Femur (tissue), 1 donor: ENCODE measurements around the gene TBL1XR1.

Experiments used
- DNase-seq: peaks from one replicate; pipeline ENCODE4 v3.0.0-alpha.2; 2017

The TBL1XR1 gene

DNA sequence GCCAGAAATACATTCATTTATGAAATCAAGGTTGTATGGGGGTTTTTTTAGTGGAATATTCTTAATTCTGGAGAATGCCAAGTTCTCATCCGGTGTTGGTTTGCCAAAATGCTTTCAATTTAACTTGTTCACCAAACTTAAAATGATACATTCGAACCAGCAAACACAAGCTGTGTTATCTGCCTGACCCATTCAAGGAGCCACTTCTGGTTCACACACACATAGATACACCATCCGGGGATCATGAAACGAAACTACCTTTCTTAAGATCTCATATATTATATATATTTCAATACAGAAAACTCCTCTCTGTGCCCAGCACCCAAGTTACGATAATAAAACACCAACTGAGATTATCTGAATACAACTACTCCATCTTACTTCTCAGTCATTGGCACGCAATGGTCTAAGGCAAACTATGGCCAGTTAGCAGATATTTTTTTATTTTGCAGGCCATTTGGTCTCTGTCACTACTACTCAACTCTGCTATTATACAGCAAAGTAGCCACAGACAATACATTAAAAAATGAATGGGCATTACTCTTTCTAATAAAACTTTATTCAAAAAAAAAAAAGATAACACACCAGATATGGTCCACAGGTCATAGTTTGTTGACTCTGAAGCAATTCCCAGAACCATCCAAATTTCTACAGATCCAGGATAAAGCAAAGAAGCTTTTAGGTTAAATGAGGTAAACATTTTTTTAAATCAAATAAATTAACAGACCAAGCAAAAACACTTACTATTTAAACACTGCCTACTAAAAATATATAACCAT is 89.6 kb downstream of the TBL1XR1 start:
- DNase-seq: no peak

DNA sequence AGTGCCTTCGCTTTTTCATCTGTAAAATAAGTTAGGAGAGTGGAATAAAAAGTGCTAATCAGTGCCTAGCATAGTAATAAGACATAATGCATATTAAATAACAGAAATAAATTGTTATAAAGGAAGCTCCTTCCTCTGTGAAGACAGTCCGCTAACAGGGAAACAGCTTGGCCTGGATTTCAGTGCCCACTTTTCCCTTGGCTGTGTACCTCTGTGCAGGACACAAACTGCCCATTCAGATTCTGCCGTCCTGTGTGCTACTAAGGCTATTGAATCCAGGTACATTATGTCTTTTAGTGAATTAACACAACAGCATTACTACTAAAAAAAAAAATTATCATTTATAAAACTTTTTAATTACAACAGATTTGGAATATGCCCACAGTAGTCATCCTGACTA is 90.7 kb downstream of the TBL1XR1 start:
- no peak for DNase-seq

DNA sequence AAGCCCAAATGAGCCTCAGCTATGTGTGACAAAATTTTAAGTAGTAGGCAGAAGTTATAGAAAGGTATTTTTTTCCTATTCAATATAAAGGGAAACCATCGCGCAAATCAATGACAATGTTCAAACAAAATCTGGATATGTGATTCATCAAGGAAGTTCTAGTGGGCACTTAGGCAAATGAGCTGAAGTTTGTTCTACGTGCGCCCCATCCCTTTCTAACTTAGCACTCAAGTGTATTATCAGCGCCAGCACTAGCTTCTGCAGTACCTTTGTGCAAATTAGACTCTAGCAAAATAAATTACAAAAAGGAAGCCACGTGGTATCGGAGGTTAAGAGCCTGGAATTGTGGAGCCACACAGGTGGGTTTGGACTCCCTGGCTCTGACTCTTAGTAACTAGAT is 91.1 kb downstream of the TBL1XR1 start:
- DNase-seq: no peak

DNA sequence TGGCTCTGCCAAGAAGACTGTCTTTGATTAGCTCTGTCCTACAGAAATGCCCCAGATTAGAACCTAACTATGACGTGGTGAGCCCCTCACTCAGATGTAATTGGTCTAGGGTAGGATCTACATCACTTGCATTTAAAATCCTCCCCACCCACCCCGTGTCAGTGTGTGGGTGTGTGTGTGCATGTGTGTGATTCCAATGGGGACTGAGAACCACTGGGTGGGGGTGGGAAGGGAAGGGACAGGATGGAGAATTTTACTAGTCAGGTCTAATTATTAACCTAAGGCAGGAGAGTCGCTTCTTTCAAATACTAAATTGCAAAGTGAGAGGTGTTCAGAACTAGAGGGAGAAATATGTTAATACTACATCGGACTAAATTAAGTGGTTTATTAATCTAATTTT is 91.7 kb downstream of the TBL1XR1 start:
- DNase-seq: no peak

DNA sequence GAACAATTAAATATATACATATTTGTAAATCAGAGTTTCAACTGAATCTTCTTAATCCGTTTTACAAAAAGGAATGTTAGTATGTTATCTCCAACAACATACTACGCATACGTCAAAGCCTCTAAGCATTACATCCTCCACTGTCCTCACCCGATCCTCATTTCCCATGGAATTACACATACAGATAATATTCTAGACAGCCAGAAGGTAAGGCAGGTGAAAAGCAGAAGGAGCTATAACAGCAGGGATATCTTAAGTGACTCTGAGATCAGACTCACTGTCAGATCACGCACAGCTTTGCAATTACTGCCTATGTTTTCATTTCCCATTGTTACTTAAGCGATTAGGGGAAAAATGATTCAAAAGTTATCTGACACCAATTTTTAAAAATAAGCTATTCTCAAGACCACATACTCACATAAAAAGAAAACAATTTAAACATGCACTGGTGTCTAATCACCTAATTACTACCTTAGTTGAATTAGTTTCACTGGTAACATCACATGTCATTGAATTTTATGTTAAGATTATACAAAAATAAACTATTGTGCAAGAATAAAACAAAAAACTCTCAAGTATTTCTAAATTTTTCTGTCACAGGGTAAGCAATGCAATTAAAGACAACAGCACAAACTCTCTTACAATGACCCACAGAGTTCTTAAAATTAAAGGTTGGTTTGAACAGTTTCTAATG is 92.8 kb downstream of the TBL1XR1 start:
- DNase-seq: no peak

DNA sequence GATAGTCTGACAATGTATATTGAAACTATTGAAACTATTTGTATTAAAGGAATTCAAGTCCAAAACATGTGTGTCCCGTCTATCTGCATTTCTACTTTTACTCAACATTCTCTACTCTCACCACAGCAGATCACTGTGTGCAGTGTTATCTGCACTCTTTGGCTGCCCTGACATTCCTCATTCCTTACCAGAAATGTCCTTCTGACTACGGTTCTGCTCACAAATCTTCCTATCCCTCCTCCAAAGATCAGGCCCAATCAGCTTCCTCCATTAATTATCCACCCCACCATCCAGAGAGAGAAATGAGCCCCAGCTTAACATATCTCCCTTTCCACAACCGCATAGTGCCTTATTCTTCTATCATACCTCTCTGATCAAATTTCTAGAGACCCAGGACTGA is 94.7 kb downstream of the TBL1XR1 start:
- DNase-seq: no peak

DNA sequence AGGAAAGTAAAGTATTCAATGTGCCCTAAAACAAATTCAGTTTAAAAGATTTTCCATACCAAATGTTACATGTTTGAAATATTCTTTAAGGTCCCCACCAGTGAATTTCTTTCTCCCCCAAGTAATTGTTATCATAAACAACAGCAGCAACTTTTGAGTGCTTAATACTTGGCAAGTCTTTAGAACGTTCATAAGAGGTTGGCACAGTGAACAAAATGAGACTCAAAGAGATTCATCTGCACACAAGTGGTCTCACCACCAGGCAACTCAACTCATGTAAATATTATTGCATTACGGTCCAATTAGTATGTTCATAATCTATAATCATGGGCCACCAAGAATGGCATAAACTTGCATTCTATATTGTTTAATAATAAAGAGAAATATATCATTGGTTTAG is 98.7 kb downstream of the TBL1XR1 start:
- no peak for DNase-seq

DNA sequence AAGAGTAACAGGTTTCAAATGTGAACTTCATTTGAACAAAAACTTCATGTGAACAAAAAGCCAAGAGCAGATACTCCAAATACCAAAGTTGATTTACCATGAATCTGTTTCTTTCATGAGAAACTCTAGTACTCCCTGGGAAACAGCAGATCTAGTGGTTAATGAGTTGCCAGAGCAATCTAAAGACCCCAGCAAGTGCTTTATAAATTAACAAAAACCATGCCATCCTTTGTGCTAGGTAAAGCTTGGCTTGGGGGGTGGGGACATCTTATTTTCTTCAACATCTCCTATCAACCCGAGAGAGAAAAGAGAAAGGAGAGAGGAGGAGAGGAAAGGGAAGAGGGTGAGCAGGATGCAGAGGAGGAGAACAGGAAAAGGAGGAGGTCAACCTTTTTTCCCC is 100.7 kb downstream of the TBL1XR1 start:
- no peak for DNase-seq

DNA sequence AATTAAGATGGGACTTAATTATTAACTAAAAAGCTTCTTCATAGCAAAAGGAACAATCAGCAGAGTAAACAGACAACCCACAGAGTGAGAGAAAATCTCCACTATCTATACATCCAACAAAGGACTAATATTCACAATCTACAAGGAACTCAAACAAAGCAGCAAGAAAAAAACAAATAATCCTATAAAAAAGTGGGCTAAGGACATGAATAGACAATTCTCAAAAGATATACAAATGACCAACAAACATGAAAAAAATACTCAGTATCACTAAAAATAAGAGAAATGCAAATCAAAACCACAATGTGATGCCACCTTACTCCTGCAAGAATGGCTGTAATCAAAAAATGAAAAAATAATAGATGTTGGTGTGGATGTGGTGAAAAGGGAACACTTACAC is 103.3 kb downstream of the TBL1XR1 start:
- no peak for DNase-seq

DNA sequence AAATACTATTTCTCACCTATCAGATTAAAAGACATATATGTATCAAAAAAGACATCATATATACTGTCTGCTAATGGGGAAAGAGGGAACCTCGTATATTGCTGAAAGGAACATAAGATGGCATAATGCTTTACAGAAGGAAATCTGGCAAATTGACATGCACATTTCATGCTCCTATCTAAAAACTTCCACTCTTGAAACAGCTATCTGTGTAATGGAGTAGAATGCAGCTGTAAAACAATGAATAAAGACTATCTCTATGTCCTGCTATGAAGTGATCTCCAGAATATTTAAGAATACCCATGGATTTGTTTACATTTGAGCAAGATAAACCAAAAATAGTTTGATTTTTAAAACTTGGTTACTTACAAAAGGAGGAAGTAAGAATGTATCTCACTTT is 107.4 kb downstream of the TBL1XR1 start:
- DNase-seq: no peak

DNA sequence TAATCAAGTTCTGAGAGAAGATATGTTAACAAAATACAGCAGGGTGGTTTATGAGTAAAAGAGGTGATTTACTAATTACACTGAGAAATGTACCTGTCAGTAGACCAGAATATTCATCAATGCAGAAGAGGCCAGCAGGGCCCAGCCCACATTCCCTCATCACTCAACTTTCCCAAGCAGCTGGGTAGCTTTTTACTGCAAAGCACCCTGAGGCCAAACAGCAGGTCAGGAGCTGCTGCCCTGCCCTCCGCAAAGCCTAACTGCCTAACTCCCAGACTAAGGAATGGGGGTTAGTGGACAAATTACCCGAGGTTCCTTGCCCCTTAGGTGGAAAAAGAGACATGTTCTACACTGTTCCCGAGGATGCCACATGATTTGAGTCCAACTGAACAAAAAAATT is 108.2 kb downstream of the TBL1XR1 start:
- no peak for DNase-seq

DNA sequence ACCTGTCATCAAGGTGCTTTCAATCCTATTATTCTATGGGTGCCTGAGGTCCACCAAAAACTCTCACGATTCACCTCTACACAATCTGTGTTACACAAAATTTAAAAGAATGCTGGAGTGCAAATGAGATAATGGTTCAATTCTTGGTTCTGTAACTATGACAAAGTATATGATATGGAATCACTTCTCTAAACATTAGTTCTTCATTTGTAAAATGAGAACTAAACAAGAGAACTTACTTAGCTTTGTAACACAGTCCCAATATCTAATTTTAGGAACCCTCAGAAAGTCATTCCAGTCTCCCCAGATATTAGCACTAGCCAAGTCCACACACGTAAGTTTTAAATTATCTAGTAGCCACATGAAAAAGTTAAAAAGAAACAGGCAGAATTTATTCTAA is 111.5 kb downstream of the TBL1XR1 start:
- no peak for DNase-seq

DNA sequence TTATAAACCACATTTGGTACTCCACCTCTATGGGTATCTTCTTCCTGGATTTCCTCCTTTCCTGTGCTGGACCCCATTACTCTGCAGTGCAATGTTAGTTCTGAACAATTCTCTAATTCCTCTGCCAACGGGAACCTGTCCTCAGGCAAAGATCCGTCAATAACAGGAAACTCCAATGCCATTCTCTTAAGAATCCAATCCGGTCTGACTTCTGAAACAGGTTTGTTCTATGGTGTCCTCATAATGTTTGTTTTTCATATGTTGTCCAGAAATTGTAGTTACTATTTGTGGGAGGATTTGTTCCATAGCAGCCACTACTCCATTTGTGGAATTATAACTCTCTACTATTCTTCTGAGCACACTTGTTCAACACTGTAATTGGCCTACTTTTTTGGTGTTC is 112.7 kb downstream of the TBL1XR1 start:
- no peak for DNase-seq

DNA sequence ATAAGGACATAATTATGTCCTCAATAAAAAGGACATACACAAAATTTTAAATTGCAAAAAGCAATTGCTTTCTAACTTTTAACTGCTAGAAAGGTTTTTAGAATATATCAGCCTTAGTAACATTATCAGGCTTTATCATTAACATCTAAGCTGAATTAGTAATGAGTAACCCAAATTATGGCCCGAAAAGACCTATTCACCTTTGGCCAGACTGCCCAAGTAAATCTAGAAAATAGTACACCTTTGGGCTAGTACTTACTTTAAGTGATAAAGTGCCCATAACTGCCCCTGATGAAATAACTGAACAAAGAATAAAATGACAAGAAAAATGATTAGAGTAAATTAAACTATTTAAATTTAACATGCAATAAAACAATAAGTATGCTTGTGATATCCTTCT is 117.2 kb downstream of the TBL1XR1 start:
- no peak for DNase-seq

DNA sequence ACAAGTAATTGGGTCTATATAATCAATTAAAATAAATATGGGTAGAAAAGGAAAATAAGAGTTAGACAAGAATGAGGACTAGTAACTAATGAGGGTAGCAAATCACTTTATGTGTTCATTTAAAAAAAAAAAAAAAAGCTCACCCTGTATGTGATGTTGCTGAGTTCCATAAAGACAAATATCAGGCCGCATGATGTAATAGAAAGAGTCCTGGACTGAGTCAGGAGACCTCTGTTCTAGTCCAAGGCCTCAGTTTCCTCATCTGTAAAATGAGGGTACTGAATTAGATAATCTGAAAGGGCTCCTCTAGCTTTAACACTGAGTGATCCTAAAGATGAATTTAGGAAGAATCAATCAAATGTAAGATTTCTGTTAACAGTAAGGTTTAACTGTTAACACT is 117.6 kb downstream of the TBL1XR1 start:
- DNase-seq: no peak

DNA sequence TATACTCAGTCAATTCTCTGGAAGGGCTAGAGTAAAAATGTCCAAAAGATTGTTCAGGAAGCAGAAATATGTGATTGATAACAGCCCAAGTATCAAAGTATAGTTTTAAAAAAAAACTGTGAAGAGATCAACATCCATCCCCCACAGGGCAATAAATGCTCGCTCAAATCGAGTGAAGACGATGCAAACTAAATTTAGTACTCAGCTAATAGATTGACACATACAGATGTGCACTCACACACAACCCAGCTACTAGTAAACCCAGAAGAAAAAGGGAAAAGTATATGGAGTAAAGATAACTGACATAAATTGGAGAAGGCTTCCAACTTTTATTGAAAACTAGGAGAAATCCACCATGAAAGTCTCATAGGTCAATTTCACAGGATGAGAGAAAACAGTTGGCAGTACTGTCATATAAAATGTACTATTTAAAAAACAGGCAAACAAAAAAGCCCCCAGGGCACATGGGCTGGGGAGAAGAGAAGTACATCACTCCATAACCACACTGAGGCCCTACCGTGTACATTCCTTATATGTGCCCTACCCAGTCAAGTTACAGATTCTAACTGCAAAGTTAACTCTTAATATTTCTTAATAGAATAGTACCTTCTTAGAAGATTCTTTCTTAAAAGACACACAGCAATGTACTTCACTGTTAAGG is 125.7 kb downstream of the TBL1XR1 start:
- DNase-seq: no peak

DNA sequence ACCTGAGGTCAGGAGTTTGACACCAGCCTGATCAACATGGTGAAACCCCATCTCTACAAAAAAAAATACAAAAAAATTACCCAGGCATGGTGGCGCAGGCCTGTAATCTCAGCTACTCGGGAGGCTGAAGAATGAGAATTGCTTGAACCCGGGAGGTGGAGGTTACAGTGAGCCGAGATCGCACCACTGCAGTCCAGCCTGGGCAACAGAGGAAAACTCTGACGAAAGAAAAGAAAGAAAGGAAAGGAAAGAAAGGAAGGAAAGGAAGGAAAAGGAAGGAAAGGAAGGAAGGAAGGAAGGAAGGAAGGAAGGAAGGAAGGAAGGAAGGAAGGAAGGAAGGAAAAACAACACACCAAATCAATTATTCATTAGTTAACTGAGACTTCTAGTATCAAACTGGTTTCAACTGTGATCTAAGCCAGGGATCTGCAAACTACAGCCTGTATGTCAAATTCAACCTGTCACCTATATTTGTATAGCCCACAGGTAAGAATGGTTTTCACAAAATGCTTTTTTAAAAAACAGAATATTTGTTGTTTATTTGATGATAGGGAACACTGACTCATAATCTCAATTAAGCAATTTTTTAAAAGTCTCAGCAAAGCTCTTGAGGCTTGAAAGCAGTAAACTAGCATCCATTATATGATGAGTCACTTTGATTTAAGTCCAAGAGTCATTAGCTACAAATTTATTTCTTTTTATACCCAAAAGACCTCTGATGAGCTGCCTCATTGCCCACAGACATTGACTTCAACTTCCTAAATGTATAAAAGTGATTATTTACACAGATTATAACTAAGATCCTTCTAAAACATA is 127.6 kb downstream of the TBL1XR1 start:
- DNase-seq: no peak

DNA sequence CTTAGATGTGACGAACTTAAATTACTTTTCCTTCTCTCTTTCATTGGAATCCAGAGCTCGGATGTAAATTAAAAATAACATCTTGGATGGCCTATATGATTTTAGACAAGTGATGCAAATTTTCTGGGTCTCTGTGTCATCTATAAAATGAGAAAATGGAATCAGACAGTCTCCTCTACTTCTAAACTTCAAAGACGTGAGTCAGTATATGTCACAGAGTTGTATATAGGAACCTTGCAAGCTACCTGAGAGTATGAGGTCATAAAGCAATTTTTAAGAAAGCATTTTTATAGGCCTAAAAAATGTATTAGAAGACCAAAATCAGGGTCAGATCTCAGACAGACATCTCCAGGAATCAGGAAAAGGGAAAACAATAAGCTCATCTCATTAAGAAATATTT is 128.3 kb downstream of the TBL1XR1 start:
- DNase-seq: no peak

DNA sequence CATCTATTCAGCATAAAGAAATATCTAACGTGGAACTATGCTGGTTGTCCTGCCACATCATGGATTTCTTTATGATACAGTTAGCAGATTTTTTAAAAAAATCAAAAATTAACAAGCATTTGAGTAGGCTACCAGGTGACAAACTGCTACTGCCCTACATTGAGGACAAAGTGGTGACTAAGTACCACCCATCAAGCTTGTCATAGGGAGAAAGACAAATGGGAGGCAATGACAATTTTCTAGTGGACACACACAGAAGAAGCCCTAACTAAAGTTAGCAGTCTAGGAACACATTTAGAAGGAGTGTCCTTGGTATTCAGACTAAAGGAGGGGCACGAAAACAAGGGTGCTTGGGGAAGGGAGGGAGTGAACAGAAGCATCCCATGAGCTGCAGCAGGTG is 131.2 kb downstream of the TBL1XR1 start:
- no peak for DNase-seq

DNA sequence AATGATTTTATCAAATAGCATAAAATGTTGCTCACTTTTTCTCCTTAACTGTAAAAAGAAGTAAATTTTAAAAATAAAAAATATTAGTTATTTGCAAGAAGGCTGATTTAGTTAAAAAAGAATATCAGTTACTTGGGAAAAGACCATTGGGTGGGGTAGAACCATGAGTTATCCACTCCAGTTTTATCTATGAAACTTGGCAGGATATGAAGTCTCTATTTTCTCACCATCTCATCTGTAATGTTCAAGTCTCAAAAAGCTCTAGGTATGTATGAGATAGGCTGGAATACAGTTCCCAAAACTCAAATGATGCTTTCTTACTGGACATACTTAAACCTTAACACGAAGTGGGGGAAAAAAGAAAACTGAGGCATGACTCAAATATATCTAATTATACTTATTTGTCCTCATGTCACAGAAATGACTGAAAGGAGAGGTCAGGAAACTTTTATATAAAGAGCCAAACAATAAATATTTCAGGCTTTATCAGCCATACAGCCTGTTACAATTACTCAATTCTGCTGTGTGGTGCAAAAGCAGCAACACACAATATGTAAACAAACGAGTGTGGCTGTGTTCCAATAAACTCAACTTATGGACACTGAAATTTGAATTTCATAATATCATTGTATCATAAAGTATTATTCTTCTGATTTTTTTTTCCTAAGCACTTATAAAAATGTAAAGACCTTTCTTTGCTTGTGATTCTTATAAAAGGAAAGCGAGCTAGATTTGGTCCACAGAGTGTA is 131.8 kb downstream of the TBL1XR1 start:
- DNase-seq: no peak

DNA sequence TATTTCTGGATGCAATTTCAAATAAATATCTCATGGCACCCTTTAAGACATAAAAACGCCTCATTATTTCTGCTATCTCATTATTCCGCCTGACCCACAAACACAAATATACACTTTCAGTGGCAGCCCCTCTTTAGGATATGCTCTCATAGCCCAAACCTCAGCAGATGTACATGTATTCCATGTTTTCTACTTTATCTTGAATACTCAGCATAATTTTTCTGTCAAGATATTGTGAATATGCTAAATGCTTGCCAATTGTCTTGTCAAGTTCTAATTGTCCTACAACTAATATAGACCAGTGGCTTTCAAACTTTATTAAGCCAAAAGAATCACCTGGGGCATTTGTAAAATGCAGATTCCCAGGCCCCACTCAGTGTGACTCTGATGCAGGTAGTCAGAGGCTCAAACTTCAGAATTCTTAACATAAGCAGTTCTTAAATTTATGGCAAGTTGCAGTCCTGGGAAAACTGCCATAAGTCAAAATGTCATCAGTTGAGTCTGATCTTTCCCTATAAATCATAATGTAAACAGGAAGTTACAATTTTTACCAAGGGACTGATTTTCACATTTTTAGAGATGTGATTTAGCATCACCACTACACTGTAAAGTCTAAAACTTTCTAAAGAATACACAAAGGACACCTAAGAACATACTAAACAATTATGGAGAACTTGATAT is 135.1 kb downstream of the TBL1XR1 start:
- no peak for DNase-seq

DNA sequence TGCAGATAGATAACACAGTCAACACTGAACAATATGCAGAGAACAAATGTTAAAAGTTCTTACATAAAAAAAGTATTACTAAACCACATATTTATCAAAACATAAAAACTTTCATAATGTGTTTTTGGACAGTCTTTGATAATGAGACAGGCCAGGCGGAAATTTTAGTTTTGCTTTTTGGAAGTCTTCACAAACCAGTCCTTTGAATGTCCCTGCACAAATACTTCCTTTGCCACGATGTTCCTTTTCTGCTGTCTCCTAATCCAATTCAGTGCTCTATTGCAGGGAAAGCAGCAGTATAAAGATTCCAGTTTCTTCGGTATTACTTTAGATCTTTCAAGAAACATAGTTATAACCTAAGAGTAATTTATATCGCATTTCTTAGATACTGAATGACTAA is 135.9 kb downstream of the TBL1XR1 start:
- no peak for DNase-seq
